ENCODE data around the gene VPS51. TPM values are rescaled to one million over a fixed set of nuclear protein-coding genes. Genes with fewer than 3 reads are reported as not detected.

VPS51 gene
- total and polyA plus RNA-seq, 10 of the 15 experiments (the other 5 are each of a cell fraction or from before 2014, with no cell fraction given) = 1.5 to 279 (median 53.2) TPM

GRCh38 chr11:65111744-65112545 lies 15.9 kb downstream of the VPS51 start, which contains the start of gene TM7SF2 (continued):
- no peak for TF ChIP-seq ZNF592 (IDR thresholded peaks at IDR 0.05)
- no peak; the same call in 1 of the 2 replicates for TF ChIP-seq NKRF (conservative IDR thresholded peaks at IDR 0.05)
- peak; percentile 88; the same call in 1 of the 2 replicates for TF ChIP-seq PML (IDR thresholded peaks at IDR 0.05; ENCODE audit: low read length)
- no peak for TF ChIP-seq PKNOX1 (IDR thresholded peaks at IDR 0.05)
- TF ChIP-seq TCF3 (IDR thresholded peaks at IDR 0.05; ENCODE audit: borderline replicate concordance, insufficient read depth, low read depth, low read length) = peak; percentile 55; the same call in 1 of the 2 replicates
- TF ChIP-seq NFXL1 (IDR thresholded peaks at IDR 0.05; ENCODE audit: borderline replicate concordance) = no peak
- TF ChIP-seq ESRRA (IDR thresholded peaks at IDR 0.05; ENCODE audit: low read length) = no peak
- peak; percentile 54; the same call in 1 of the 2 replicates for TF ChIP-seq IKZF1 (conservative IDR thresholded peaks at IDR 0.05)
- no peak for TF ChIP-seq ATF7 (IDR thresholded peaks at IDR 0.05; ENCODE audit: low read depth)
- TF ChIP-seq IKZF2 (IDR thresholded peaks at IDR 0.05) = peak; percentile 27 to 31; a peak in 1 of 4 replicates
- no peak for TF ChIP-seq RELA (IDR thresholded peaks at IDR 0.05; ENCODE audit: borderline replicate concordance, partially characterized antibody)
- TF ChIP-seq FOS (IDR thresholded peaks at IDR 0.05; ENCODE audit: borderline replicate concordance, extremely low read depth, insufficient read length) = peak; percentile 2
- no peak for TF ChIP-seq ZNF622 (IDR thresholded peaks at IDR 0.05)
- peak; percentile 88 for TF ChIP-seq POLR2AphosphoS5 (IDR thresholded peaks at IDR 0.05; ENCODE audit: low read length)
- TF ChIP-seq BRCA1 (IDR thresholded peaks at IDR 0.05; ENCODE audit: low read depth, low read length) = no peak
- TF ChIP-seq BACH1 (IDR thresholded peaks at IDR 0.05; ENCODE audit: borderline replicate concordance) = 0 out of 2 replicates have a peak, but pooled peaks have one; percentile 48
- TF ChIP-seq NR2C1 (IDR thresholded peaks at IDR 0.05) = no peak
- TF ChIP-seq SMAD5 (IDR thresholded peaks at IDR 0.05; ENCODE audit: low read depth) = peak; percentile 46; the same call in 1 of the 2 replicates
- TF ChIP-seq KLF5 (IDR thresholded peaks at IDR 0.05; ENCODE audit: partially characterized antibody) = no peak
- TF ChIP-seq ZBTB11 (CRISPR knock-in tag; IDR thresholded peaks at IDR 0.05) = no peak

Data from GM12878 (cell line).